WI38 (cell line): ENCODE data around the gene WDR27.

ENCODE experiments used
- H3K4me3 ChIP-seq: 2 replicates; pipeline ENCODE4 v1.5.1; 2011; ENCODE audit warnings: low read depth, mild to moderate bottlenecking, control low read depth, low read length
- CTCF ChIP-seq: IDR thresholded peaks from 2 replicates; pipeline ENCODE4 v1.5.1; 2012; ENCODE audit warnings: low read depth, mild to moderate bottlenecking, control low read depth, low read length

The WDR27 gene

GRCh38 chr6:169409742-169410312 is 292.0 kb downstream of the WDR27 start:
- no peak for TF ChIP-seq CTCF
- H3K4me3 ChIP-seq, result no peak overlapping the region

GRCh38 chr6:169407325-169407724 is 294.5 kb downstream of the WDR27 start:
- H3K4me3 ChIP-seq, result no peak overlapping the region

More at GRCh38 chr6:169407325-169407724, 294.5 kb downstream of the WDR27 start:
- TF ChIP-seq CTCF, result no peak
